Caco-2 (cell line): ENCODE results near the gene ZFHX2. TPM values are rescaled to one million over a fixed set of nuclear protein-coding genes. Genes with fewer than 3 reads are reported as not detected.
"Not testable (repeated sequence)": the region's sequence is repeated elsewhere in the genome, so short reads cannot be mapped to it uniquely, and the experiment has no call there.

Experiments
- BruUV-seq: library from RNA; stranded (reverse); fragments of 400-500 nt; replicated peaks from 2 replicates; lab custom pipeline; 2021; lab: Mats Ljungman, UMichigan
- CTCF ChIA-PET: fragments of 300-600 bp; sonication (Branson Sonifier 250); formaldehyde crosslinking; loops from one replicate; lab custom pipeline; 2022; ENCODE audit warnings: antibody characterized with exemption; lab: Charles Lee
- POLR2A ChIA-PET: fragments of 300-600 bp; sonication (Branson Sonifier 250); formaldehyde crosslinking; loops from one replicate; lab custom pipeline; 2022; ENCODE audit warnings: antibody characterized with exemption; lab: Charles Lee
- DNase-seq, 2 experiments: peaks; one replicate each; pipeline versions ENCODE4 v3.0.0 to v3.0.0-alpha.2; 2020 to 2022
- H3K27me3 ChIP-seq: replicated peaks from 2 replicates; pipeline ENCODE4 v1.6.0; 2011; ENCODE audit warnings: low read length; ENCODE audit not compliant: control insufficient read depth, insufficient read depth
- H3K36me3 ChIP-seq: 2 replicates; pipeline ENCODE4 v1.5.1; 2011; ENCODE audit warnings: low read length; ENCODE audit not compliant: control insufficient read depth, insufficient read depth
- H3K4me1 ChIP-seq: fragments of 250-450 bp; sonication (Bioruptor Pico); 2 replicates; pipeline ENCODE4 v1.5.1; 2020; ENCODE audit warnings: mild to moderate bottlenecking
- H3K4me3 ChIP-seq: 2 replicates; pipeline ENCODE4 v1.5.1; 2011; ENCODE audit warnings: low read depth, mild to moderate bottlenecking, control low read depth, low read length
- H3K9me3 ChIP-seq: fragments of 250-450 bp; sonication (Bioruptor Pico); 2 replicates; pipeline ENCODE4 v1.5.1; 2020; ENCODE audit warnings: mild to moderate bottlenecking, moderate library complexity
- H3K27ac Mint-ChIP-seq: one replicate; pipeline ENCODE4 v1.8.0; 2022; ENCODE audit warnings: mixed read lengths; ENCODE audit not compliant: unreplicated experiment
- H3K27me3 Mint-ChIP-seq: one replicate; pipeline ENCODE4 v1.8.0; 2022; ENCODE audit warnings: mixed read lengths; ENCODE audit not compliant: insufficient read depth, unreplicated experiment
- H3K36me3 Mint-ChIP-seq: one replicate; pipeline ENCODE4 v1.8.0; 2022; ENCODE audit warnings: mild to moderate bottlenecking, mixed read lengths; ENCODE audit not compliant: insufficient read depth, unreplicated experiment
- H3K4me1 Mint-ChIP-seq: one replicate; pipeline ENCODE4 v1.8.0; 2022; ENCODE audit warnings: low read depth, mixed read lengths; ENCODE audit not compliant: unreplicated experiment
- H3K4me3 Mint-ChIP-seq: one replicate; pipeline ENCODE4 v1.8.0; 2022; ENCODE audit warnings: mild to moderate bottlenecking, moderate library complexity, mixed read lengths; ENCODE audit not compliant: unreplicated experiment
- H3K9me3 Mint-ChIP-seq: one replicate; pipeline ENCODE4 v1.8.0; 2022; ENCODE audit warnings: mixed read lengths; ENCODE audit not compliant: unreplicated experiment
- CTCF ChIP-seq, 2 experiments: fragments of 200-600 bp in 1 of 2; IDR thresholded peaks; 1 replicate in 1 of 2; 2 replicates in 1 of 2; pipeline versions ENCODE4 v1.5.1 to v1.8.0; 2011 to 2022; ENCODE audit warnings: antibody characterized with exemption in 1 of 2, control low read depth in 1 of 2, inconsistent platforms in 1 of 2, low read depth in 1 of 2, low read length in 1 of 2, mild to moderate bottlenecking in 1 of 2, moderate library complexity in 1 of 2; ENCODE audit not compliant: insufficient read depth in 1 of 2, severe bottlenecking in 1 of 2, unreplicated experiment in 1 of 2
- intact Hi-C: fragments of 100-400 bp; cut with micrococcal nuclease; formaldehyde crosslinking; loops from one replicate; pipeline ENCODE4 v1.10.0; 2022; ENCODE audit not compliant: unreplicated experiment
- total RNA-seq: library from RNA; stranded (reverse); gene quantifications from 2 replicates; pipeline ENCODE4 v1.2.3, GENCODE V29; 2022

The ZFHX2 gene
- total RNA-seq, 1 experiment from 2014 or later: 1.1 TPM

- H3K4me3 ChIP-seq, H3K27me3 ChIP-seq, H3K36me3 ChIP-seq, intact Hi-C loops, H3K9me3 Mint-ChIP-seq, H3K36me3 Mint-ChIP-seq, H3K4me1 Mint-ChIP-seq, H3K4me3 Mint-ChIP-seq, H3K27me3 Mint-ChIP-seq, H3K4me1 ChIP-seq, H3K9me3 ChIP-seq, H3K27ac Mint-ChIP-seq, POLR2A ChIA-PET, DNase-seq, CTCF ChIA-PET: not testable (repeated sequence)
- BruUV-seq: TSS peak; percentile 98
Measured at GRCh38 chr14:23583761-23584526, 32.4 kb upstream of the ZFHX2 start.

- Mint-ChIP-seq H3K9me3 (no peaks in the 10 kb centered on the region), H3K27me3 (peaks cover 7% of the 10 kb centered on the region), H3K27ac (no peak overlapping the region), H3K36me3 (no peaks in the 10 kb centered on the region), H3K4me3 (no peak overlapping the region), H3K4me1 (no peaks in the 10 kb centered on the region)
- Histone ChIP-seq H3K9me3 (no peaks in the 10 kb centered on the region), H3K4me3 (no peak overlapping the region), H3K36me3 (no peaks in the 10 kb centered on the region), H3K4me1 (no peaks in the 10 kb centered on the region), H3K27me3 (no peaks in the 10 kb centered on the region)
- no TSS peak for BruUV-seq
- no peak for DNase-seq
- ChIA-PET POLR2A (no interaction called here), CTCF (interaction anchor here (0.7 kb wide), 1 partner anchor 105 kb away, joined by 4 read pairs; no protein-coding TSS in a partner anchor)
- TF ChIP-seq CTCF (IDR thresholded peaks at IDR 0.05; ENCODE audit: insufficient read depth in 1 of 2, low read depth in 1 of 2, low read length in 1 of 2, severe bottlenecking in 1 of 2, unreplicated experiment in 1 of 2): no peak
- intact Hi-C loops: no loop called here
Measured at GRCh38 chr14:23582906-23583760, 31.6 kb upstream of the ZFHX2 start.

- ChIA-PET CTCF (no interaction called here), POLR2A (no interaction called here)
- no peak overlapping the region for H3K4me3 ChIP-seq
- Mint-ChIP-seq H3K27ac (no peak overlapping the region), H3K36me3 (no peaks in the 10 kb centered on the region), H3K27me3 (peaks cover 11% of the 10 kb centered on the region), H3K4me3 (no peak overlapping the region), H3K4me1 (no peaks in the 10 kb centered on the region), H3K9me3 (no peaks in the 10 kb centered on the region)
- TF ChIP-seq CTCF (IDR thresholded peaks at IDR 0.05; ENCODE audit: insufficient read depth in 1 of 2, low read depth in 1 of 2, low read length in 1 of 2, severe bottlenecking in 1 of 2, unreplicated experiment in 1 of 2): no peak
- no peak for DNase-seq
- no peaks in the 10 kb centered on the region for H3K36me3 ChIP-seq
- no peaks in the 10 kb centered on the region for H3K4me1 ChIP-seq
- BruUV-seq: no TSS peak
- no peaks in the 10 kb centered on the region for H3K9me3 ChIP-seq
- H3K27me3 ChIP-seq: no peaks in the 10 kb centered on the region
- intact Hi-C loops: no loop called here
Measured at GRCh38 chr14:23580948-23581281, 29.4 kb upstream of the ZFHX2 start.
